ENCODE measurements around the gene KLHDC10. TPM values are rescaled to one million over a fixed set of nuclear protein-coding genes. Genes with fewer than 3 reads are reported as not detected.

KLHDC10 gene
- total and polyA plus RNA-seq, 2 experiments from 2014 or later, result 7.2 to 29.0 TPM

DNA sequence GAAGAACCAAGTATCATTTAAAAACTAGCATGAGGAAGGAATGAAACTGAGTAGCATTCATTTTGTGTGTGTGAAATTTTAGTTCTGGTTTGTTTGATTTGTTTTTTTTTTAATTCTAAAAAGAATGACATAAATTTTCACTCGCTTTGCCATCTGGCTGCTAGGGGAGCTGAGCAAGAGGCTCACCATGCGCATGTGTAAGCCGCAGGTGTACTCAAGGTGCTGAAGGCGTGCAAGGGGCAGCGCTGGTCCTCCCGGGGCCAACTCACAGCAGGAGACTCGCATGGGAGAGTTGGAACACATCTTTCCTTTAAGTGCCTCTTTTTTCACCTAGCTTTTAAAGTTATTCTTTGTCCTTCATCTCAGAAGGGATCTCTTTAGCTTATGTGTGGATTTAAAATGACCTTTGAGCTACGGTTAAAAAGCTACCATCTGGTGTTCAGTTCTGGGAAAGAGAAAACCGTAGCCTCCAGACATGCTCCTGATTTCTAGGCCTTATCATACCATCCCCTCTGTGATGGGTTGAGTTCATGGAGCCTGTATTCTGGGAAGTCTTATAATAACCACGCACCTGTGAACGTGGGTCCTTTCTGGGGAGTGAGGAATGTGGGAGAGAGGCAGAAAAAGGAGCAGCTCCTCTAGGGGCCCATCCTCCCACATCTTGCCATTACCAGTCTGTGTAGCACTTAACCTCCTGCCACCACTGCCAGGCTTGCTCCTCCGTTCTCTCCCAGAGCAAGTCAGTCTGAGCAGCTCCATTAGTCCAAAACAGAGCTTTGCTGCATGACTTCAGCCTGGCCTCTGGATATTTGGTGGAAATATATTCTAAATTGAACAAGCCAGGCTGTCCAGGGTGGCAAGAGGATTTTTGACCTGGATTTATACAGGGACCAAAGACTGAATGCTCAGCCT, 61.9 kb downstream of the KLHDC10 start:
- peak overlapping the region; percentile 51 for H3K27ac ChIP-seq
- 87% methylated on average over 12 of the region's 12 CpGs for WGBS (ENCODE audit: low lambda C conversion rate, missing lambda C conversion rate)
- peaks cover 8% of the 10 kb centered on the region for H3K4me1 ChIP-seq (ENCODE audit: insufficient read depth)
- H3K4me3 ChIP-seq, result no peak overlapping the region
- no peak for DNase-seq (ENCODE audit: low spot score)
- H3K4me2 ChIP-seq, result no peak overlapping the region
- TF ChIP-seq EZH2phosphoT487 (IDR thresholded peaks at IDR 0.05; ENCODE audit: low read depth, severe bottlenecking, unreplicated experiment), result no peak
- no peak for TF ChIP-seq EZH2 (IDR thresholded peaks at IDR 0.05; ENCODE audit: borderline replicate concordance)
- TF ChIP-seq, protein P1, sequence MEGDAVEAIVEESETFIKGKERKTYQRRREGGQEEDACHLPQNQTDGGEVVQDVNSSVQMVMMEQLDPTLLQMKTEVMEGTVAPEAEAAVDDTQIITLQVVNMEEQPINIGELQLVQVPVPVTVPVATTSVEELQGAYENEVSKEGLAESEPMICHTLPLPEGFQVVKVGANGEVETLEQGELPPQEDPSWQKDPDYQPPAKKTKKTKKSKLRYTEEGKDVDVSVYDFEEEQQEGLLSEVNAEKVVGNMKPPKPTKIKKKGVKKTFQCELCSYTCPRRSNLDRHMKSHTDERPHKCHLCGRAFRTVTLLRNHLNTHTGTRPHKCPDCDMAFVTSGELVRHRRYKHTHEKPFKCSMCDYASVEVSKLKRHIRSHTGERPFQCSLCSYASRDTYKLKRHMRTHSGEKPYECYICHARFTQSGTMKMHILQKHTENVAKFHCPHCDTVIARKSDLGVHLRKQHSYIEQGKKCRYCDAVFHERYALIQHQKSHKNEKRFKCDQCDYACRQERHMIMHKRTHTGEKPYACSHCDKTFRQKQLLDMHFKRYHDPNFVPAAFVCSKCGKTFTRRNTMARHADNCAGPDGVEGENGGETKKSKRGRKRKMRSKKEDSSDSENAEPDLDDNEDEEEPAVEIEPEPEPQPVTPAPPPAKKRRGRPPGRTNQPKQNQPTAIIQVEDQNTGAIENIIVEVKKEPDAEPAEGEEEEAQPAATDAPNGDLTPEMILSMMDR (IDR thresholded peaks at IDR 0.05; ENCODE audit: poor library complexity), result no peak
- H3K36me3 ChIP-seq (replicated peaks; ENCODE audit: insufficient read depth, low read depth), result no peaks in the 10 kb centered on the region
- no peaks in the 10 kb centered on the region for H4K20me1 ChIP-seq (ENCODE audit: insufficient read depth, poor library complexity, severe bottlenecking)
- H3K9me2 ChIP-seq (replicated peaks; ENCODE audit: insufficient read depth), result no peaks in the 10 kb centered on the region
- no peaks in the 10 kb centered on the region for H3K27me3 ChIP-seq
- no peaks in the 10 kb centered on the region for H3K79me2 ChIP-seq
- no peaks in the 10 kb centered on the region for H3K9me3 ChIP-seq (ENCODE audit: low read depth)
- H2AFZ ChIP-seq, result no peak overlapping the region

DNA sequence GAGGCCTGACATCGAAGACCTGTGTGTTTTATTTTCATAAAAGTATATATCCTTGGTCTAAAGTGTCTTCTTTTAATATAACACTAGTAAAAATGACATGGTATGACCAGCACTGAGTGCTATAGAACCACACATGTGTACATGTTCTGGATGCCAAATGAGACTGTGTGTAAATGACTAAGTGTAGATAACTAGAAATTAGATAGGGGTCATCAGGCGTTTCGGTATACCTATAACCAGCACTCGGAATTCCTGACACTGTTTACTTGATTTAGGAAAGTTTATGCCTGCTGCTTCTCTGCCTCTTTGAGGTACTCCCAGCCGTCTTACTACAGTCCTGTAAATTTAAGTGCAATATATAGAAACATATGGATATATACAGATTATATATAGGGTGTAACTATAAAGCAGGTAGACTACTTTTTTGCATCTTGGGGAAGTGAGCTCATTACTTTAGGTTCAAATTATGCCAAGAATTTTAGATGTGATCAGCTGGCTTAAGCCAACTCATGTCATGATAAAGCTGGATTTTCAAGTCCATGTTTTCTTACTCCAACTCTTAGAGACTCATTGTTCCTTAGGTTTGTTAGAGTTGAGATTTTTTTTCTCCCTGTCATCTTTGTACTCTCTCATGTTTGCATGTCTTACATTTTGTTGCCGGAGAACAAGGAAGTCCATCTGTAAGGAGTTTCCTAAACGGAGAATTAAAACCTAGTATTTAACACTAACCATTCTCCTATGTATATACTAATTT, 62.9 kb downstream of the KLHDC10 start:
- Histone ChIP-seq H3K36me3 (replicated peaks; ENCODE audit: insufficient read depth, low read depth) (no peaks in the 10 kb centered on the region), H3K4me1 (ENCODE audit: insufficient read depth) (peaks cover 8% of the 10 kb centered on the region), H3K27ac (peak overlapping the region; percentile 51), H2AFZ (no peak overlapping the region), H3K79me2 (no peaks in the 10 kb centered on the region), H3K4me3 (no peak overlapping the region), H4K20me1 (ENCODE audit: insufficient read depth, poor library complexity, severe bottlenecking) (no peaks in the 10 kb centered on the region), H3K9me2 (replicated peaks; ENCODE audit: insufficient read depth) (no peaks in the 10 kb centered on the region), H3K9me3 (ENCODE audit: low read depth) (no peaks in the 10 kb centered on the region), H3K4me2 (no peak overlapping the region), H3K27me3 (no peaks in the 10 kb centered on the region)
- TF ChIP-seq, protein P1 (IDR thresholded peaks at IDR 0.05; ENCODE audit: poor library complexity), result no peak
- no peak for TF ChIP-seq EZH2phosphoT487 (IDR thresholded peaks at IDR 0.05; ENCODE audit: low read depth, severe bottlenecking, unreplicated experiment)
- TF ChIP-seq EZH2 (IDR thresholded peaks at IDR 0.05; ENCODE audit: borderline replicate concordance), result no peak
- 85% methylated on average over 7 of the region's 7 CpGs for WGBS (ENCODE audit: low lambda C conversion rate, missing lambda C conversion rate)
- no peak for DNase-seq (ENCODE audit: low spot score)

DNA sequence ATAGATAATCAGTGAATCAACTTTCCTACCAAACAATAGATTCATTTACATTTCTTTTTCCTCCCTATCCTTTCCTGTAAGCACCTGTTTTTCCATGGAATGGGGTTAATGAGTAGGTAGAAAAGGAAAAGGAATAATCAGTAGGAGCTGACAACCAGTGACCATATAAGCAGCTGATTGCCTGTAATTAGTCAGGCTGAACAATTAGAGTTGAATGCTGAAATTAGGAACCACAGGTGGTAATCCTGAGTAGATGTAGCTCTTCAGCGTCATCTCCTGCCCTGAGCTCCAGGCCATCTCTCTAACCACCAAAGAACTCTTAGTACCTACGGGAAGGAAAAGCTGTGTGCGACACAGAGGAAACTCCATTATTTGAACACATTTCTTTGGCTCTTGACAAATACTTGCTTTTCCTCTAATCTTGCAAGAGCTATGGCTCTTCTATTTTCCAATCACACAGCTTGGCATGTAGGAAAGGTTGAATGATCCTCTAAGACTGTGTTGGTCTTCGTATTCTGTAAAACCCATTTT, 63.8 kb downstream of the KLHDC10 start:
- H3K79me2 ChIP-seq, result no peaks in the 10 kb centered on the region
- H3K36me3 ChIP-seq (replicated peaks; ENCODE audit: insufficient read depth, low read depth), result no peaks in the 10 kb centered on the region
- TF ChIP-seq, protein P1 (IDR thresholded peaks at IDR 0.05; ENCODE audit: poor library complexity), result no peak
- TF ChIP-seq EZH2 (IDR thresholded peaks at IDR 0.05; ENCODE audit: borderline replicate concordance), result no peak
- no peak for TF ChIP-seq EZH2phosphoT487 (IDR thresholded peaks at IDR 0.05; ENCODE audit: low read depth, severe bottlenecking, unreplicated experiment)
- WGBS (ENCODE audit: low lambda C conversion rate, missing lambda C conversion rate), result 92% methylated on average over 4 of the region's 4 CpGs
- no peaks in the 10 kb centered on the region for H4K20me1 ChIP-seq (ENCODE audit: insufficient read depth, poor library complexity, severe bottlenecking)
- peaks cover 8% of the 10 kb centered on the region for H3K4me1 ChIP-seq (ENCODE audit: insufficient read depth)
- no peak overlapping the region for H3K4me3 ChIP-seq
- no peak for DNase-seq (ENCODE audit: low spot score)
- no peaks in the 10 kb centered on the region for H3K9me3 ChIP-seq (ENCODE audit: low read depth)
- peak overlapping the region; percentile 51 for H3K27ac ChIP-seq
- H3K9me2 ChIP-seq (replicated peaks; ENCODE audit: insufficient read depth), result no peaks in the 10 kb centered on the region
- no peak overlapping the region for H3K4me2 ChIP-seq
- H2AFZ ChIP-seq, result no peak overlapping the region
- H3K27me3 ChIP-seq, result no peaks in the 10 kb centered on the region
